ENCODE results near the gene ARPIN. TPM values are rescaled to one million over a fixed set of nuclear protein-coding genes. Genes with fewer than 3 reads are reported as not detected.
A peak's percentile ranks its signal among the peaks of the same experiment; 100 is the strongest.
"Not testable (repeated sequence)": the region's sequence is repeated elsewhere in the genome, so short reads cannot be mapped to it uniquely, and the experiment has no call there.

ARPIN gene
- total RNA-seq, 1 donor from 2014 or later = 20.4 TPM

GRCh38 chr15:89857673-89858072 lies 55.1 kb downstream of the ARPIN start:
- H3K4me3 Mint-ChIP-seq (ENCODE audit: low read depth) = no peak overlapping the region
- H3K27me3 Mint-ChIP-seq = no peaks in the 10 kb centered on the region
- peaks cover 24% of the 10 kb centered on the region for H3K36me3 Mint-ChIP-seq (ENCODE audit: insufficient read depth)
- peaks cover 18% of the 10 kb centered on the region for H3K4me1 Mint-ChIP-seq (ENCODE audit: low read depth)
- DNase-seq (ENCODE audit: low spot score, unreplicated experiment) = no peak
- no peak for TF ChIP-seq CTCF (IDR thresholded peaks at IDR 0.05; ENCODE audit: unreplicated experiment)
- H3K9me3 Mint-ChIP-seq (ENCODE audit: low read depth) = no peaks in the 10 kb centered on the region
- peak overlapping the region; percentile 74 for H3K27ac Mint-ChIP-seq

- no peak for DNase-seq (ENCODE audit: low spot score, unreplicated experiment)
- peaks cover 33% of the 10 kb centered on the region for H3K36me3 Mint-ChIP-seq (ENCODE audit: insufficient read depth)
- peak overlapping the region; percentile 69 for H3K27ac Mint-ChIP-seq
- peaks cover 17% of the 10 kb centered on the region for H3K4me1 Mint-ChIP-seq (ENCODE audit: low read depth)
- no peaks in the 10 kb centered on the region for H3K27me3 Mint-ChIP-seq
- no peaks in the 10 kb centered on the region for H3K9me3 Mint-ChIP-seq (ENCODE audit: low read depth)
- no peak for TF ChIP-seq CTCF (IDR thresholded peaks at IDR 0.05; ENCODE audit: unreplicated experiment)
- H3K4me3 Mint-ChIP-seq (ENCODE audit: low read depth) = no peak overlapping the region
These were observed 56.8 kb downstream of the ARPIN start for GRCh38 chr15:89855948-89856347.

GRCh38 chr15:89854863-89855262 lies 57.9 kb downstream of the ARPIN start:
- peaks cover 34% of the 10 kb centered on the region for H3K36me3 Mint-ChIP-seq (ENCODE audit: insufficient read depth)
- H3K27ac Mint-ChIP-seq; DNase-seq (ENCODE audit: low spot score, unreplicated experiment); H3K27me3 Mint-ChIP-seq; H3K9me3 Mint-ChIP-seq (ENCODE audit: low read depth); H3K4me3 Mint-ChIP-seq (ENCODE audit: low read depth): not testable (repeated sequence)
- peaks cover 15% of the 10 kb centered on the region for H3K4me1 Mint-ChIP-seq (ENCODE audit: low read depth)

GRCh38 chr15:89852342-89852995 lies 60.3 kb downstream of the ARPIN start:
- no peak overlapping the region for H3K4me3 Mint-ChIP-seq (ENCODE audit: low read depth)
- H3K36me3 Mint-ChIP-seq (ENCODE audit: insufficient read depth) = peaks cover 38% of the 10 kb centered on the region
- H3K27ac Mint-ChIP-seq = peak overlapping the region; percentile 45
- no peak for TF ChIP-seq CTCF (IDR thresholded peaks at IDR 0.05; ENCODE audit: unreplicated experiment)
- H3K9me3 Mint-ChIP-seq (ENCODE audit: low read depth) = no peaks in the 10 kb centered on the region
- no peaks in the 10 kb centered on the region for H3K27me3 Mint-ChIP-seq
- peaks cover 2% of the 10 kb centered on the region for H3K4me1 Mint-ChIP-seq (ENCODE audit: low read depth)
- DNase-seq (ENCODE audit: low spot score, unreplicated experiment) = no peak

- no peaks in the 10 kb centered on the region for H3K9me3 Mint-ChIP-seq (ENCODE audit: low read depth)
- DNase-seq (ENCODE audit: low spot score, unreplicated experiment) = no peak
- no peaks in the 10 kb centered on the region for H3K27me3 Mint-ChIP-seq
- H3K27ac Mint-ChIP-seq = no peak overlapping the region
- peaks cover under 1% of the 10 kb centered on the region for H3K4me1 Mint-ChIP-seq (ENCODE audit: low read depth)
- H3K4me3 Mint-ChIP-seq (ENCODE audit: low read depth) = no peak overlapping the region
- peaks cover 33% of the 10 kb centered on the region for H3K36me3 Mint-ChIP-seq (ENCODE audit: insufficient read depth)
- no peak for TF ChIP-seq CTCF (IDR thresholded peaks at IDR 0.05; ENCODE audit: unreplicated experiment)
These were observed 60.9 kb downstream of the ARPIN start for GRCh38 chr15:89851673-89852341.

GRCh38 chr15:89848970-89849292 lies 63.8 kb downstream of the ARPIN start:
- Mint-ChIP-seq H3K9me3 (ENCODE audit: low read depth) (no peaks in the 10 kb centered on the region), H3K4me3 (ENCODE audit: low read depth) (no peak overlapping the region), H3K27ac (no peak overlapping the region), H3K27me3 (no peaks in the 10 kb centered on the region), H3K36me3 (ENCODE audit: insufficient read depth) (peaks cover 30% of the 10 kb centered on the region), H3K4me1 (ENCODE audit: low read depth) (no peaks in the 10 kb centered on the region)
- no peak for TF ChIP-seq CTCF (IDR thresholded peaks at IDR 0.05; ENCODE audit: unreplicated experiment)
- no peak for DNase-seq (ENCODE audit: low spot score, unreplicated experiment)
